GM19397 (cell line): ENCODE data around the gene CCDC169.

Source experiments
- ATAC-seq: cut with Tn5 transposase; IDR thresholded peaks from one replicate; pipeline ENCODE4 v1.9.1; 2021; ENCODE audit warnings: mild to moderate bottlenecking, moderate library complexity; ENCODE audit not compliant: unreplicated experiment

The CCDC169 gene

DNA sequence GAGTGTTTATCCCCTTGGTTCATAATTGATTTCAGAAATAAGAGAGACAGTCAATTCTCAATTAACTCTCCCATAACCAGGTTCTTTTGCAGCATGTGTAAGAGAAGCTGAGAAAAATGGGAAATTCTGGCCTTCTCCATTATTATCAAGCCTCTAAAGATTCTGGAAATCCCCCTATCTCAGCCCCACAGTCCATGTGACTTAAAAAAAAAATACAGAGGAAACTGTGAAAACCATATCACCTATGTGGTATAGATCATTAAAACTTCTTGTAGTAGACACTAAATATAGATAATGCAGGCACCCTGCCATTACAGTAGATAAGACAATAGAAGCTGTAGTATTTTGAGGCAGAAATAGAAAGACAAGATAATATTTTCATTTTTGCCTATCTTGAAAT, 48.9 kb downstream of the CCDC169 start:
- no peak for ATAC-seq

DNA sequence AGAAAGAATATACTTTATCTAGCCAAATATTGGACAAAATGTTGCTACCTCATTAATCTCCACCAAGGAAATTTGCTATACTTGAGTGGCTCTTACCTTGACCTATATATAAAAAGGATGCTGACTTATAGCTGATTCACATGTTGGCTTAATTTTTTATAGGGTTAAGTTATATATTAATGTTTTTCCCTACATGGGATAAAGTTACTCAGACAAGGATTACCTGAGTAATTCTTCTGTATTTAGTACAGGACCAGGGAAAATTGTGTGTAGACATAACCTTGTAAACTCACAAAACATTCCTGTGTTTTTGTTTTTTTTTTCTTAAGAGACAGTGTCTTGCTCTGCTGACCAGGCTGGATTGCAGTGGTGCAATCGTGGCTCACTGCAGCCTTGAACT, 52.6 kb downstream of the CCDC169 start:
- ATAC-seq = no peak

DNA sequence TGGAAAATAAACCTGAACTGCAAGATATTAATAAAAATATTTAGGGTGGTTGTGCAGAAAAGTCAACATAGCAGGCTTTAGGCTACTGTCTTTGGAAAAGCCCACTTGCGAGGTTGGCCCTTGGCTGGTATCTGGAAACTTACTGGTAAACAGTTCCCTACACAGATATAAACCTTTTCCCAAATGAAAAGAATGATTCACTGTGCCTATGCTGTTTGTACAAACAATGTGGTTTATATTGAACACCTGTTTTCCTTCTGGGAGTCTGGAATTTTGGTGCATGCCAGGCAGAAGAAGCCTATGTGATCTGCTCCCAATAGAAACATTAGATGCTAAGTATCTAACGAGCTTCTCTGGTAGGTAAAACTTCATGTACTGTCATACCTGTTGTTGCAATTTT, 53.5 kb downstream of the CCDC169 start:
- ATAC-seq = no peak

DNA sequence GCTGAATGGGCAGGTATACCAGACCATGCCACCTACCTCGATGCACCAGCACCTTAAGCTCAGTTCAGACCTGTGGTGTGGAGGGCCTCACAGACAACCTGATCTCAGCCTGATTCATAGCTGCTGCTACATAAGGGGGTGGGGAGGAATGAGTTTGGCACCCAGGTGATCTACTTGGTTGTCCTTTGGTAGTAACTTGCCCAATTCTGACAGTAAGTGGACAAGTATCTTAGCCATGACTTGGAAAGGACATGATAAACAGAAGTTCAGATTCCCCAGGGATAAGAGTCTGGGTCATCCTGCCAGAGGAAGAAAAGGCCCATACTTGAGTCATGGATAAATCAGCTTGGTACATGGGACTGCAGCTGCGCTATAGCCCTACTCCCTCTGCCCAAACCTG, 54.9 kb downstream of the CCDC169 start:
- ATAC-seq = no peak

DNA sequence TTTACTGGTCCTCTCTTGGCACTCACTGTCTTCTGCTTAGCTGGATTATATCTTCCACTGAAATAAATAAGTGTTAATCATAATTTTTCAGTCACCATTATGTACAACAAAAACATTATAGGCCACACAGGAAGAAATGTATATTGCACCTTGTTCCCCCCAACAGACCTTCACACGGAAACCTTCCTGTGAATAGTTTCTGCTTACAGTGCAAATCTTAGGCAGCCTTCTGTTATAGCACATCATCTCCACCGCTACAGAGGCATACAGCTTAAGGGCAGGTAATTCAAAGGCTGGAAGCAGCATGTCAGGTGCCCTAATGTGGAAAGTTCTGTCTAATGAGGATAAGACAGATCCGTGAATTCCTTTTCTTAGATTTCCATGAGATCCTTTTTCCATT, 66.4 kb downstream of the CCDC169 start:
- ATAC-seq = no peak

DNA sequence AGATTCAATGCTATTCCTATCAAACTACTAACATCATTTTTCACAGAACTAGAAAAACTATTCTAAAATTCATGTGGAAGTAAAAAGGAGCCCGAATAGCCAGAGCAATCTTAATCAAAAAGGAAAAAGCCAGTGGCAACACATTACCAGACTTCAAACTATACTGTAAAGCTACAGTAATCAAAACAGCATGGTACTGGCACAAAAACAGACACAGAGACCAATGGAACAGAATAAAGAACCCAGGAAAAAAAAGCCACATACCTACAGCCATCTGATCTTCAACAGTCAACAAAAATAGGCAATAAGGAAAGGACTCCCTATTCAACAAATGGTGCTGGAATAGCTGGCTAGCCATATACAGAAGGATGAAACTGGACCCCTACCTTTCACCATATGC, 72.9 kb downstream of the CCDC169 start:
- ATAC-seq = no peak

DNA sequence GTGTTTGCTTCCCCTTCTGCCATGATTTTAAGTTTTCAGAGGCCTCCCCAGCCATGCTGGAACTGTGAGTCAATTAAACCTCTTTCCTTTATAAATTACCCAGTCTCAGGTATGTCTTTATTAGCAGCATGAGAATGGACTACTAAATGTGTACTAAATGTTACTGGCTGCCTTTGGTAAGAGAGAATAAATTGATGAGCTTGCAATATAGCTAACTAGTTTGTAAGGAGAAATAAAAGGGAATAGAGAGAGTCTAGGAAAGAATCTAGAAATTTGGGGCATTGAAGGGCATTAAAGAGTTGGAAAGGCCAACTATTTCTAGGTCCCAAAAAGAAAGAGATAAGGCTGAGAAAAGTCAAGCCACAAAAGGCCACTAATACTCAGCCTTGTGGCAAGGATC, 77.7 kb downstream of the CCDC169 start:
- ATAC-seq = no peak

DNA sequence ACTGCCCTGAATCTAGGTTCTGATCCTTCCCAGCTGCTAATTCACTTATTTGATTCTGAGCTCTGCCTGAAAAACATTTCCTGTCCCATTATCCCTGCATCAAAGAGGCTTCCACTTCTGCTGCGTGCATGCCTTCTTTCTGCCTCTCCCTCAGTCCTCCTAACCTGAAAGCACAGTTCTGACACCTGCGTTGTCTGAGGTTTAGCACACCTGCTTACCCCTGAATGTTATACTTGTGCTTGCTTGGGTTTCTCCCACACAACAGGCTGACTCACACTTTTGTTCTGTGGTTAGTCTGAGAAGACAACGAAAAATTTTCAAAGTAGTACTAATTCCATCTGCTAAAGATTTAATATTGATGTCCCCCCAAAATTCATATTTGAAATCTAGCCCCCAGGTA, 80.2 kb downstream of the CCDC169 start:
- ATAC-seq = no peak

DNA sequence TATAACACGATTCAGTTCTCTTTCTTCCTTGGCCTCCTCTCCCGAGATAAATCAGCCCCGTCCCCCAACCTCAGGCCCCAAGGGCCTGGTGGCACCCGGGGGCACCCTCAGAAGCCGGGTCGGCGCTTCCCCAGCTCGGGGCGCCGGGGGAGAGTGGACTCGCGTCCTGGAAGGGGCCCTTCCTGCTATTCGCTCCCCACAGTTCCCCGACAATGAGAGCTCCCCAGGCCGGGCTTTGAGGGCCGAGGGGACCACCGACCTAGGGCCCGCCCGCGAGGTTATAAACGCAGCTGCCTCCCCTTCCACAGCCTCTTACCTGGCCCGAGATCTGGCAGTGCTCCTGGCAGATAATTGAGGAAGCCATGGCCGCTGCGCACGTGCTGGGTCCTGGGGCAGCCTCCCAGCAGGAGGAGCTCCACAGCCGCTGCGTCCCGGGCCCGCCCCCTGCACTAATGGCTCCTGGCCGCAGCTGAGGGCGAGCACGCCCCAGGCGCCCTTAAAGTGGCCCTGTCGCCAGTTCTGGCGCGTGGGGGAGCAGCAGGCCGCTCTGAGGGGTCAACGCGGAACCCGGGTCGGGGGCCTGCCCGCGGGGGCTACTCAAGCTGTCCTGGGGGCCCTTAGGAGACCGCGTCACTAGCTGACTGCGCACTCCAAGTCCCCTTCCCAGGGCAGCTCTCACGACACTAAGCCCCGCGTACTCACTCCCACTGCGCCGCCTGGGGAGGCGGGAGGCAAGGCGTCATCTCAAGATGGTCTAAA, 83.3 kb downstream of the CCDC169 start, which contains the start of gene SOHLH2:
SOHLH2 (minus strand) TSS at position 394 of the 759 bp plus-strand sequence; CDS start at position 364, 30 bp downstream.
- no peak for ATAC-seq

DNA sequence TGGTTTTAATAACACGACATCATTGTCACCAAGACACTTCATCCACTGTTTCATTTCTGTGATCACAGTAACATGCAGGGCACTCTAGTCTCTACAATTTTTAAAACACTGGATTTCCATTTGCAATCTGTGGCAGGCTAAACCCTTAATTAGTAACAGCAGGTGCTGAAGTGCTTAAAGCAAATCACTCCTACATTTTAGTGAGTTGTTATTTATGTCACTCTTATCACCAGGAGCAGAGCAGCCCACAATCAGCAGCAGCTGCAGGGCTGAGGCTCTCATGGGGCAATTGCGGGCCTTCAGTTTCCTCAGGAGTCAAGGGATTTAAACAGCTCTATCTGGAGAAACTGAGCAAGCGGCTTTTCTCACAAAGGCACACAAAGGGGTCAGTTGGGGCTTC, 84.8 kb downstream of the CCDC169 start:
- no peak for ATAC-seq

DNA sequence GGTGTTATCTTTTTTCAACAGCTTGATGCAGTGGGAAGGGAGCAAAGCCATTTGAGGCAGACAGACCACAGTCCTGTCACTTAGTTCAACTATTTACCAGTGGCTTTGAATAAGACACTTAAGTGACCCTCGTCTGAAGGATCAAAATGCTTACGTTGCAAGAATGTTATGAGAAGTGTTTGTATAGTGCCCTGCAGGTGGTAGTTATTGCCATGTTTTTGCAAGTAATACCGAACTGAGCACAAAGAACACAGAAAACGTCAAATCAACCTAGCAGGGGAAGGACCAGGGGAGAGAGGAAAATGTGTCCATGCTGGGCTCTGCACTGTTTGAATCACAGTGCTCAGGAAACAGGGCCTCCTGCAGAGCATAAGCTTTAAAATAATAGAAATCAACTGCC, 86.0 kb downstream of the CCDC169 start:
- no peak for ATAC-seq

DNA sequence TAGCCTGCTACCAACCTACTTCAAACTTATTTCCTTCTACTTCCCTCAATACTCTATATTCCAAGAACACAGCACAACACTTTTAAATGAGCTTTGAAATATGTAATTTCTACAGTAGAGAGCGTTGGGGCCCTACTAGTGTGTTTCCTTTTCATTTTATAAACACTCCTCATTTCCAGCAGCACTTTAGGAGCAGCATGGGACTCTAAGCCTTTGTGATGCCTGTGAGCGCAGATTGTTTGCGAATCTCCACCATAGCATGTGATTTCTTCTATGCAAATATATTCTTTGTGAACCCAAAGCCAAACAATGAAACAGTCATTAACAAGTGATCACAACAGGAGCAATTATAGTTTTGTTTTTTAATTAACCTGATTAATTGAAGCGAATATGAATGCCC, 86.9 kb downstream of the CCDC169 start:
- ATAC-seq = no peak

DNA sequence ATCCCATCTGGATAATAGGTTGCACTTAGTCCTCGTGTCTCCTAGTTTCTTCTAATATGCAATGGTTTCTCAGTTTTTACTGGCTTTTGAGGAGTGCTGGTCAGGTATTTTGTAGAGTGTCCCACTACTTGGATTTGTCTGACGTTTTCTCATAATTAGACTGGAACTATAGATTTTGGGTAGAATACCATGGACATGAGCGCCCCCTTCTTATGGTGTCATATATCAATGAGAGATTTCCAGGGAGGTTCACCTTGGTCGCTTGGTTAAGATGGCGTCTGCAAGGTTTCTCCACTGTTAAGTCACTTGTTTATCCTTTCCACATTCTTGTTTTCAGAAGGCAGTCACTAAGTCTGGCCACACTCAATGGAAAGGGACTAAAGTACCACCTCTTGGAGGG, 89.9 kb downstream of the CCDC169 start:
- ATAC-seq = no peak

DNA sequence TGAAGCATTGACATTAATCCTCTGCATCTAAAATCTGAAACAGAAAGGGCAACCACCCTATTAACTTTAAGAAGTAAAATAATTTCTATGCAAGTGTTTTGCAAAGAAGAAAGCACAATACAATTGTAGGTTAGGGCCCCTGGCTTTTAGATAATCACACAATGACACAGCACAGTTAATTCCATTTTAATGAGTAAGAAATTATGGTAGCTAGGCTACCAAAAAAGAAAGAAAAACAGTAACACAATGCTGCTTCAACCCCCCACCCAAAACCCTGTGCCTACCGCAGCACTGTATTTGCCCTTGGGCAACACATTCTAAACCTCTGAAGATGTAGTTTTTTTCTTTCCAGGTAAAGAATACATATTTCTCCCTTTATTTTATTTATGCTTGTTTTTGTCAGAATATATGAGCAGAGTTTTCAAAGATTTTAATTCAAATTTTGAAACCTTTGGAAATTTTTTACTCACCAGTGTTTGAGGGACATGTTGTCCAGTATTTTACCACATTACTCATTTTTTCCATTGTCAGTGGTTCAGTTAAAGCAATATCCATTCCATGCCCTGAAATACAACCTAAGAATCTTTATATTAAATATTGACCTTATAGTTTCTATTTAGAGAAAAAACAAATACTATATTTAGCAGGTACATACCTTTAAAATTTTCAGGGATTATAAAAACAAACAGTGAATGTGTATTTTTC, 104.3 kb downstream of the CCDC169 start:
- ATAC-seq = no peak

DNA sequence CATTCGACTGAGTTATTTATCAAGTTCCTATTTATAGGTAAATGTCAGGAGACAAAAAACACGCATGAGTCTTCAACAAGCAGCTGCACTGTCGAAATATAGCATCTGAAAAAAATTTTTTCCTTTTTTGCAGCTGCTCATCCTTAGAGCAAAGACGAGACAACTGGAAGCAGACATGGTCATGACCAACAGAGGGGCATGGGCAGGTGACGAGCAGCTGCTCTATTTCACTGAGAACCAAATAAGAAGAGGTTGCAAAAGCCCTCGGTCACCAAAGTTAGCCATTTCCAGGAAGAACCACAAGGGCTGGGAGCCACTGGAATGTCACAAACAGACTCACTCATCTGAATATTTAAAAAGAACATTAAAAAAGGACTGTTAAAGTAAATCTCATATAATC, 105.4 kb downstream of the CCDC169 start:
- no peak for ATAC-seq

DNA sequence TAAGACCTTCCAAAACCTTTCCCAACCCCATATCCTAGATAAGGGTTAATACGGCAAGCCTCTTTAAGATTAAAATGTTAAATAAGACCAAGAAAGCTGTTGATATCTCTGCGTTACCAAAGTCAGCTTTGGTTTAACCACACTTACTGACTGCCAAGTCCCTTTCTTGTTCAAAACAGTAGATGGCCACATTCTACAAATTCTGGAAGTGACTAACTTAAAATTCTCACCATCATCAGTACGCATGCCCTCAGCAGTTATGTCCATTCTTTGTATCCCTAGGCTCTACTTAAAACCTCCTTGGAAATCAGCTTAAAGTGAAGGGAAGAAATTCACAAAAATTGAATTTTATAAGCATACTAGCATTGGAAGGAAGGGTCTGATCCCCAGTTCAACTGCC, 106.8 kb downstream of the CCDC169 start:
- no peak for ATAC-seq

DNA sequence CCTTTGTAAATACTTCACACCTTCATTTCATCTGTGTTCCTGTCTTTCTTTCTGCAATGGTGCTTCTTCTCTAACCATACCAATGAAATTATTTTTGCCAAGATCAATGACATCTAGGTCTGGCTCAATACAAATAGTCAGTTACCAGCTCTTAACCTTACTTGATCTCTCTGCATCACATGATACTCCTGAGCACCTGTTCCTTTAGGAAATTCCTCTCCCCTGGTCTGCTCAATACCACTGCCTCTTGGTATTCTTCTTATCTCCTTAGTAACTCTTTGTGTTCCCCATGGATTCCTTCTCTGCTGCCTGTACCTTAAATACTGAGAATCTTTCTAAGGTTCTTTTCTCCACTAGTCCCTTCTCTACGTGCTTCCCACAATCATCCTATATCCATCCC, 109.2 kb downstream of the CCDC169 start:
- ATAC-seq = no peak

DNA sequence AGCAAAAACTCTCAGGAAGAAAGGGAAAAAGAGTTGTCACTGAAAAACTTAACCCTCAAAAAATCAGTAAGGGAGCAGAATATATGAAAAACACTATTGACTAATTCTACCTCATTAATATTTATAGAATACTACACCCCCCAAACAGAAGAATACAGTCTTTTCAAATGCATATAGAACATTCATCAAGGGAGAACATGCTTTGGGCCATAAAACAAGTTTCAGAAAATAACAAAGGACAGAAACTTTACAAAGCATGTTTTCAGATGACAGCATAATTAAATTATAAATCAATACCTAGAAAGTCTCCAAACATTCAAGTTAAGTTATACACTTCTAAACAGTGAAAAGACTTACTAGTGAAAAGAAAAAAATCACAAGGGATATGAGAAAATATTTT, 113.7 kb downstream of the CCDC169 start:
- no peak for ATAC-seq
